Measurements from ENCODE around the gene KRABD2.

Gene KRABD2

GRCh38 chr17:8376271-8377067 is at the start of gene KRABD2:
KRABD2 (minus strand) TSS chr17:8376704.
- TF ChIP-seq, protein P1, sequence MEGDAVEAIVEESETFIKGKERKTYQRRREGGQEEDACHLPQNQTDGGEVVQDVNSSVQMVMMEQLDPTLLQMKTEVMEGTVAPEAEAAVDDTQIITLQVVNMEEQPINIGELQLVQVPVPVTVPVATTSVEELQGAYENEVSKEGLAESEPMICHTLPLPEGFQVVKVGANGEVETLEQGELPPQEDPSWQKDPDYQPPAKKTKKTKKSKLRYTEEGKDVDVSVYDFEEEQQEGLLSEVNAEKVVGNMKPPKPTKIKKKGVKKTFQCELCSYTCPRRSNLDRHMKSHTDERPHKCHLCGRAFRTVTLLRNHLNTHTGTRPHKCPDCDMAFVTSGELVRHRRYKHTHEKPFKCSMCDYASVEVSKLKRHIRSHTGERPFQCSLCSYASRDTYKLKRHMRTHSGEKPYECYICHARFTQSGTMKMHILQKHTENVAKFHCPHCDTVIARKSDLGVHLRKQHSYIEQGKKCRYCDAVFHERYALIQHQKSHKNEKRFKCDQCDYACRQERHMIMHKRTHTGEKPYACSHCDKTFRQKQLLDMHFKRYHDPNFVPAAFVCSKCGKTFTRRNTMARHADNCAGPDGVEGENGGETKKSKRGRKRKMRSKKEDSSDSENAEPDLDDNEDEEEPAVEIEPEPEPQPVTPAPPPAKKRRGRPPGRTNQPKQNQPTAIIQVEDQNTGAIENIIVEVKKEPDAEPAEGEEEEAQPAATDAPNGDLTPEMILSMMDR (IDR thresholded peaks at IDR 0.05; ENCODE audit: extremely low read depth, insufficient read depth, missing control alignments) = peak; percentile 66
- DNase-seq (ENCODE audit: low spot score) = peak; percentile 96
- in situ Hi-C loops (cut with MboI; ENCODE audit: low pct_unique_long_range_greater_than_20kb, low sequenced_read_pairs, unreplicated experiment) = no loop called here

GRCh38 chr17:8421571-8421970 is 45.1 kb upstream of the KRABD2 start:
- in situ Hi-C loops (cut with MboI; ENCODE audit: low pct_unique_long_range_greater_than_20kb, low sequenced_read_pairs, unreplicated experiment) = loop anchor here (25.0 kb wide), 2 partner anchors 341 to 566 kb away; partner anchors contain the start of gene SPDYE4
- TF ChIP-seq, protein P1 (IDR thresholded peaks at IDR 0.05; ENCODE audit: extremely low read depth, insufficient read depth, missing control alignments) = no peak
- DNase-seq (ENCODE audit: low spot score) = no peak

- TF ChIP-seq, protein P1 (IDR thresholded peaks at IDR 0.05; ENCODE audit: extremely low read depth, insufficient read depth, missing control alignments) = no peak
- in situ Hi-C loops (cut with MboI; ENCODE audit: low pct_unique_long_range_greater_than_20kb, low sequenced_read_pairs, unreplicated experiment) = loop anchor here (25.0 kb wide), 2 partner anchors 342 to 567 kb away; partner anchors contain the start of gene SPDYE4
- DNase-seq (ENCODE audit: low spot score) = no peak
Measured at GRCh38 chr17:8420041-8420934, 43.8 kb upstream of the KRABD2 start.

DNA sequence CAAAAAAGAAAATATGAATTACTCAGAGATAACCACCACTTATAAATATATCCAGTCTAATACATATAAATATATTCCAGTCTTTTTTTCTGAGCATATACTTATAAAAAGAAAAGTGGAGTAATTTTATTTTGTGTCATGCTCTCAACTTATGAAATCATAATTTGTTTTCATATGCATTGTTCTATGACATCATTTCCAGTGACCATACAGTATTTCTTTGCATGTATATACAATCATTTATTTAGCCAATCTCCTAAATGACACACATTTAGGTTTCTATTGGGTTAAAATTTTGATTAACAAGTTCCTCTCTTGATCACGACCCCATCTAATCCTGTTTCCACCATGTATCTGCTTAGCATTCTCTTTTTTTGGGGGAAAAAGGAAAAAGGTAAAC is 42.8 kb upstream of the KRABD2 start:
- DNase-seq (ENCODE audit: low spot score) = no peak
- TF ChIP-seq, protein P1 (IDR thresholded peaks at IDR 0.05; ENCODE audit: extremely low read depth, insufficient read depth, missing control alignments) = no peak
- in situ Hi-C loops (cut with MboI; ENCODE audit: low pct_unique_long_range_greater_than_20kb, low sequenced_read_pairs, unreplicated experiment) = loop anchor here (25.0 kb wide), 2 partner anchors 343 to 568 kb away; partner anchors contain the start of gene SPDYE4

DNA sequence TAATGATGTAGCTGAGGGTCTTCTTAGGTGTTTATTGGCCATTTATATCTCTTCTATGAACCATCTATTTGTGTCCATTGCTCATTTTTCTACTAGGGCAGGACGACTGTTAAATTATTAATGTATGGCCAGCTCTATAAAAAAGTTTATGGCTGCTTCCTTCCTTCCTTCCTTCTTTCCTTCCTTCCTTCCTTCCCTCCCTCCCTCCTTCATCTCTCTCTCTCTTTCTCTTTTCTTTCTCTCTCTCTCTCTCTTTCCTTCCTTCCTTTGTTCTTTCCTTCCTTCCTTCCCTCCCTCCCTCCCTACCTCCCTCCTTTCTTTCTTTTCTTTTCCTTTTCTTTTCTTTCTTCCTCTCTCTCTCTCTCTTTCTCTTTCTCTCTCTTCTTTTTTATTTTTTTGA is 42.0 kb upstream of the KRABD2 start:
- in situ Hi-C loops (cut with MboI; ENCODE audit: low pct_unique_long_range_greater_than_20kb, low sequenced_read_pairs, unreplicated experiment) = loop anchor here (25.0 kb wide), 2 partner anchors 344 to 569 kb away; partner anchors contain the start of gene SPDYE4
- DNase-seq (ENCODE audit: low spot score) = no peak

GRCh38 chr17:8417806-8418205 is 41.3 kb upstream of the KRABD2 start:
- in situ Hi-C loops (cut with MboI; ENCODE audit: low pct_unique_long_range_greater_than_20kb, low sequenced_read_pairs, unreplicated experiment) = loop anchor here (25.0 kb wide), 2 partner anchors 344 to 569 kb away; partner anchors contain the start of gene SPDYE4
- no peak for DNase-seq (ENCODE audit: low spot score)
- TF ChIP-seq, protein P1 (IDR thresholded peaks at IDR 0.05; ENCODE audit: extremely low read depth, insufficient read depth, missing control alignments) = no peak

More for the DNA sequence above, 42.0 kb upstream of the KRABD2 start:
- TF ChIP-seq, protein P1 (IDR thresholded peaks at IDR 0.05; ENCODE audit: extremely low read depth, insufficient read depth, missing control alignments) = no peak

Measured in GM13977 (cell line).